ENCODE data around the gene TUBB. TPM values are rescaled to one million over a fixed set of nuclear protein-coding genes. Genes with fewer than 3 reads are reported as not detected.
"Not testable (repeated sequence)": the region's sequence is repeated elsewhere in the genome, so short reads cannot be mapped to it uniquely, and the experiment has no call there.

The TUBB gene
- total RNA-seq, 2 experiments from 2014 or later: 1,244 to 1,346 TPM

- no peaks in the 10 kb centered on the region for H3K9me3 ChIP-seq (ENCODE audit: low read length)
- intact Hi-C loops (cut with micrococcal nuclease; ENCODE audit: unreplicated experiment): no loop called here
- no peak overlapping the region for H2AFZ ChIP-seq (ENCODE audit: low read length)
- no peaks in the 10 kb centered on the region for H4K20me1 ChIP-seq (ENCODE audit: insufficient read depth, low read length)
- ChIA-PET CTCF (ENCODE audit: unreplicated experiment) (no interaction called here), POLR2A (interaction anchor here (0.6 kb wide), 1 partner anchor 179 kb away, joined by 3 read pairs; no protein-coding TSS in a partner anchor)
- no peaks in the 10 kb centered on the region for H3K9me2 ChIP-seq (ENCODE audit: insufficient read depth, low read length)
- no peak overlapping the region for H3K4me3 ChIP-seq (ENCODE audit: low read depth, low read length, poor library complexity, severe bottlenecking)
- no peak overlapping the region for H3K4me2 ChIP-seq (ENCODE audit: low read length)
- no peak overlapping the region for H3K27ac ChIP-seq (ENCODE audit: low read depth, low read length, poor library complexity, severe bottlenecking)
- H3K36me3 ChIP-seq (ENCODE audit: insufficient read depth, low read length): no peaks in the 10 kb centered on the region
- DNase-seq (ENCODE audit: low spot score): no peak
- BruUV-seq (replicated peaks): no TSS peak
- no peak for TF ChIP-seq EZH2phosphoT487 (IDR thresholded peaks at IDR 0.05; ENCODE audit: borderline replicate concordance, low read depth, low read length)
- TF ChIP-seq, protein P1, sequence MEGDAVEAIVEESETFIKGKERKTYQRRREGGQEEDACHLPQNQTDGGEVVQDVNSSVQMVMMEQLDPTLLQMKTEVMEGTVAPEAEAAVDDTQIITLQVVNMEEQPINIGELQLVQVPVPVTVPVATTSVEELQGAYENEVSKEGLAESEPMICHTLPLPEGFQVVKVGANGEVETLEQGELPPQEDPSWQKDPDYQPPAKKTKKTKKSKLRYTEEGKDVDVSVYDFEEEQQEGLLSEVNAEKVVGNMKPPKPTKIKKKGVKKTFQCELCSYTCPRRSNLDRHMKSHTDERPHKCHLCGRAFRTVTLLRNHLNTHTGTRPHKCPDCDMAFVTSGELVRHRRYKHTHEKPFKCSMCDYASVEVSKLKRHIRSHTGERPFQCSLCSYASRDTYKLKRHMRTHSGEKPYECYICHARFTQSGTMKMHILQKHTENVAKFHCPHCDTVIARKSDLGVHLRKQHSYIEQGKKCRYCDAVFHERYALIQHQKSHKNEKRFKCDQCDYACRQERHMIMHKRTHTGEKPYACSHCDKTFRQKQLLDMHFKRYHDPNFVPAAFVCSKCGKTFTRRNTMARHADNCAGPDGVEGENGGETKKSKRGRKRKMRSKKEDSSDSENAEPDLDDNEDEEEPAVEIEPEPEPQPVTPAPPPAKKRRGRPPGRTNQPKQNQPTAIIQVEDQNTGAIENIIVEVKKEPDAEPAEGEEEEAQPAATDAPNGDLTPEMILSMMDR (conservative IDR thresholded peaks at IDR 0.05; ENCODE audit: low read length): no peak
- no peaks in the 10 kb centered on the region for H3K79me2 ChIP-seq (ENCODE audit: insufficient read depth, low read depth, low read length)
- no peaks in the 10 kb centered on the region for H3K4me1 ChIP-seq (ENCODE audit: insufficient read depth, low read length, poor library complexity, severe bottlenecking)
Measured at GRCh38 chr6:30752157-30752927, 32.2 kb downstream of the TUBB start.

DNA sequence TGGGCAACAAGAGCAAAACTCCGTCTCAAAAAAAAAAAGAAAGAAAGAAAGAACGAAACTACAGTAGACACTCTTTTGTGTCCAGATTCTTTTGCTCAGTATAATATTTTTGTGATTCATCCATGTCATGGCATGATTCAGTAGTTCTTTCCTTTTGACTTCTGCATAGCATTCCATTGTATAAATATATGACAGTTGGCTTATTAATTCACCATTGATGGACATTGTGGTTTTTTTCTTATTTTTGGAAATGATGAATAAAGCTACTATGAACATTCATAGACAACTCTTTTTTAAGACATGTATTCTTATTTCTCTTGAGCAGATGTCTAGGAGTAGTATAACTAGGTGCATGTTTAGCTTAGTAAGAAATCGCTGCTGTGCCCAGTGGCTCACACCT is 34.5 kb downstream of the TUBB start:
- Histone ChIP-seq H4K20me1 (ENCODE audit: insufficient read depth, low read length) (no peaks in the 10 kb centered on the region), H3K4me2 (ENCODE audit: low read length) (no peak overlapping the region), H3K4me1 (ENCODE audit: insufficient read depth, low read length, poor library complexity, severe bottlenecking) (peaks cover 8% of the 10 kb centered on the region), H3K9me2 (ENCODE audit: insufficient read depth, low read length) (no peaks in the 10 kb centered on the region), H2AFZ (ENCODE audit: low read length) (no peak overlapping the region), H3K36me3 (ENCODE audit: insufficient read depth, low read length) (no peaks in the 10 kb centered on the region), H3K9me3 (ENCODE audit: low read length) (no peaks in the 10 kb centered on the region), H3K79me2 (ENCODE audit: insufficient read depth, low read depth, low read length) (no peaks in the 10 kb centered on the region), H3K27ac (ENCODE audit: low read depth, low read length, poor library complexity, severe bottlenecking) (no peak overlapping the region), H3K4me3 (ENCODE audit: low read depth, low read length, poor library complexity, severe bottlenecking) (no peak overlapping the region)
- CTCF ChIA-PET (ENCODE audit: unreplicated experiment): no interaction called here
- POLR2A ChIA-PET: interaction anchor here (0.6 to 0.7 kb wide), 3 partner anchors 12 to 42 kb away, joined by 3 to 4 read pairs (median 3); no protein-coding TSS in a partner anchor
- DNase-seq (ENCODE audit: low spot score): no peak
- intact Hi-C loops (cut with micrococcal nuclease; ENCODE audit: unreplicated experiment): loop anchor here (5.0 kb wide), 1 partner anchor 357 kb away; no protein-coding TSS in a partner anchor
- no TSS peak for BruUV-seq (replicated peaks)
- TF ChIP-seq, protein P1 (conservative IDR thresholded peaks at IDR 0.05; ENCODE audit: low read length): no peak
- TF ChIP-seq EZH2phosphoT487 (IDR thresholded peaks at IDR 0.05; ENCODE audit: borderline replicate concordance, low read depth, low read length): no peak

GRCh38 chr6:30756405-30757003 is 36.4 kb downstream of the TUBB start:
- H4K20me1 ChIP-seq (ENCODE audit: insufficient read depth, low read length); H3K27ac ChIP-seq (ENCODE audit: low read depth, low read length, poor library complexity, severe bottlenecking); BruUV-seq (replicated peaks); H3K9me3 ChIP-seq (ENCODE audit: low read length); DNase-seq (ENCODE audit: low spot score); H2AFZ ChIP-seq (ENCODE audit: low read length); H3K4me1 ChIP-seq (ENCODE audit: insufficient read depth, low read length, poor library complexity, severe bottlenecking); H3K36me3 ChIP-seq (ENCODE audit: insufficient read depth, low read length); CTCF ChIA-PET (ENCODE audit: unreplicated experiment); H3K79me2 ChIP-seq (ENCODE audit: insufficient read depth, low read depth, low read length); H3K4me3 ChIP-seq (ENCODE audit: low read depth, low read length, poor library complexity, severe bottlenecking); H3K4me2 ChIP-seq (ENCODE audit: low read length); H3K9me2 ChIP-seq (ENCODE audit: insufficient read depth, low read length): not testable (repeated sequence)
- intact Hi-C loops (cut with micrococcal nuclease; ENCODE audit: unreplicated experiment): loop anchor here (5.0 kb wide), 1 partner anchor 359 kb away; no protein-coding TSS in a partner anchor
- POLR2A ChIA-PET: interaction anchor here (0.6 to 1.1 kb wide), 3 partner anchors 13 to 16 kb away, joined by 3 to 5 read pairs (median 5); partner anchors contain the start of gene FLOT1

All from OCI-LY7 (cell line).